ENCODE measurements around the gene CEACAM20.
"Not testable (repeated sequence)": the region's sequence is repeated elsewhere in the genome, so short reads cannot be mapped to it uniquely, and the experiment has no call there.

The CEACAM20 gene

DNA sequence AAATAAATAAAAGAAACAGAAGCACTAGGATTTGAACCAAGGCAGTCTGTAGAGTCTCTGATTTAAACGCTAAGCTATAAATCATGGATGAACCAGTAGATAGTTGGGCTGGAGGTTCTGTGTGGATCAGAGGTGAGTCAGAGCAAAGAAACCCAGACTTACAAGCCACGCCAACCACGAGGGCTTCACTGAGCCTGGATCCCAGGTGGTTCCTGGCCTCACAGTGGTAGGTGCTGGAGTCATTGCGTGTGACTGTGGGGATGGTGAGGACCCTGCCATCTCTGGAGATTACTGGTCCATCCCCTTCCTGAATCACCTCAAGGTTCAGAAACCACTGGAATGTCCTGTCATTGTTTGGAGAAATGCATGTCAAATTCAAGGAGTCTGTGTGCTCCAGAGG, 19.3 kb upstream of the CEACAM20 start:
- no peak for DNase-seq

DNA sequence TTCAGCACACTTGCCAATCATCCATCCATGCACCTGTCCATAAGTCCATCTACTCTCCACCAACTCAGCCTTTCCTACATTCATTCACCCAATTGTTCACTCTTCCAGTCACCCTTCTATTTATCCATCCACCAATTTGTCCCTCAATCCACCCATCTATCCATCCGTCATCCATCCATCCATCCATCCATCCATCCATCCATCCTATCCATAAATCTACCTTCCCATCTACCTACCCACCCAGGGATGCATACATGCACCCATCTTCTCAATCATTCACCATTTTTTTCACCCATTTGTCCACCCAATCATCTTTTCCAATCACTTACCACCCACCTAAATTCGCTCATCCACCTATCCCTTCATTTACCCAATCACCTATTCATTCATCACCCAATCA, 14.6 kb upstream of the CEACAM20 start:
- DNase-seq, result no peak

DNA sequence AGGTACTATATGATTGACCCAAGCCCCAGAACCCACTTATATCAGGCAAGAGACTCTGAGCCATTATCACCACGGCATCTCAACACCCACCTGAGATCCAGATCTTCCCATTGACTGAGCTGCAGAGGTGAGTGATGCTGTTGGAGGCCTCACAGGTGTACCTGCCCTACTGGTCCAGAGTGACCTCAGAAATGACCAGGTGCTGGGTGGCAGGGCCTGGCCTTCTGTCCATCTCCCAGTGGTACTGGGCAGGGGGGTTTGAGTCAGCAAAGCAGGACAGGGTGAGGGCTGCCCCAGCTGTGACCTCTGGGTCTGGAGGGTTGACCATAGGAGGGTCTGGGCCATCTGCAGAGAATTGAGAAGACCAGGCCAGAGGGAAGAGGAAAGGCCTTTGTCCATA, 13.2 kb upstream of the CEACAM20 start:
- no peak for DNase-seq

DNA sequence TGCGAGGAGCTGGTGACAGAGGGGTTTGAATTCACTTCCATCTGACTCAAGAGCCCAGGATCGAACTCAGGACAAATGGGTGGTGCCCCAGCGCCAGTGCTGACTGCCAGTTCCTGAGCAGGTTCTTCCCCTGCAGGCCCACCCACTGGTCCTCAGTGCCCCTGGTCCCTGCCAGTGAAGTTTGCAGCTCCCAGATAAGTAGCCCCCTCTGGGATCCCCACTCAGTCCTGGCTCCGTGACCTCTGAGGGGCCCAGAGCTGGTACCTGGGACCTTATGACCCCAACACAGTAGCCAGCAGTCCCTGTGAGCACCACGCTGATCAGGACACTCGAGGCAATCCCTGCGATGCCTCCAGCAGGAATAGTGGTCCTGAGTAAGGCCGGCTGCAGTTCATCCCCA, 11.3 kb upstream of the CEACAM20 start:
- DNase-seq, result no peak

DNA sequence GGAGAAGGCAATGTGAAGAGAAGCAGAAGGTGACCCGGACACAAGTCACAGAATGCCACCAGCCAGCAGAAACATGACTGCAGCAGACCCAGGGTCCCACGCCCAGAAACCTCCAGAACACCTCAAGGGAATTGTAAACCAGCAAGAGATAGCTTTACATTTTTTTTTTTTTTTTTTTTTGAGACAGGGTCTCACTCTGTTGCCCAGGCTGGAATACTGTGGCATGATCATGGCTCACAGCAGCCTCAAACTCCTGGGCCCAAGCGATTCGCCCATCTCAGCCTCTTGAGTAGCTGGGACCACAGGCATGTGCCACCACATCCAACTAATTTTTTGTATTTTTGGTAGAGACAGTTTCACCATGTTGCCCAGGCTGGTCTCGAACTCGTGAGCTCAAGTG, 10.5 kb upstream of the CEACAM20 start:
- no peak for DNase-seq

DNA sequence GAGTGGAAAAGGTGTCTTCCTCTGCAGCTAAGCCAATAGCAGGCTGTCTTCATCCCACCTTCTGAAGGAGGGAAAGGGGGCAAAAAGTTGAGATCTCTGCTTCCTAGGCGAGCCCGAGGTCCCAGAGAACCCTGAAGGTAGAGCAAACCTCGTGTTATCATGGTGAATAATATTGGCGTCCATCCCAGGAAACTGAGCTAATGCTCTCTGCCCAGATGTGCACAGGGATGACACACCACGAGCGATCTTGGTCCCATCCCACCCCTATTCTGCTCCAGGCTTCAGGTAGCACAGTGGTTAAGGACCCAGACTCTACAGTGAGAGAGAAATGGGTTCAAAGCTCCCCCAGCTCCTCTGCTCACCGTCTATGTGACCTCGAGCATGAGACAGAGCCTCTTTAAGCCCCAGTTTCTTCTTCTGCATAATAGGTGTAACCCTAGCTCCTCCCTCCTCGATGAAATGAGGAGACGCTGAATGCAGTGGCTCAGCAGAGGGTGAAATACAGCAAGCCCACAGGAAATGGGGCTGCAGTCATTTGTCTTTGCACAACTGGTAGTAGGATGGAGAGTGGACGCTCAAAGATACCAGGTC, 9.9 kb upstream of the CEACAM20 start:
- DNase-seq, result no peak

DNA sequence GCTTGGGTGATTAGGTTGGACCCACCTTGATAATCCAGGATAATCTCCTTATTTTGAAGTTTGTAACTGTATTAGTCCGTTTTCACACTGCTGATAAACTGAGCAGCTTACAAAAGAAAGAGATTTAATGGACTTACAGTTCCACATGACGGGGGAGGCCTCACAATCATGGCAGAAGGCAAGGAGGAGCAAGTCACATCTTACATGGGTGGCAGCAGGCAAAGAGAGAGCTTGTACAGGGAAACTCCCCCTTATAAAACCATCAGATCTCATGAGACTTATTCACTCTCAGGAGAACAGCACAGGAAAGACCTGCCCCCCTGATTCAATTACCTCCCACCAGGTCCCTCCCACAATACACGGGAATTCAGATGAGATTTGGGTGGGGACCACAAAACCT, 5.9 kb upstream of the CEACAM20 start:
- not testable (repeated sequence) for DNase-seq

DNA sequence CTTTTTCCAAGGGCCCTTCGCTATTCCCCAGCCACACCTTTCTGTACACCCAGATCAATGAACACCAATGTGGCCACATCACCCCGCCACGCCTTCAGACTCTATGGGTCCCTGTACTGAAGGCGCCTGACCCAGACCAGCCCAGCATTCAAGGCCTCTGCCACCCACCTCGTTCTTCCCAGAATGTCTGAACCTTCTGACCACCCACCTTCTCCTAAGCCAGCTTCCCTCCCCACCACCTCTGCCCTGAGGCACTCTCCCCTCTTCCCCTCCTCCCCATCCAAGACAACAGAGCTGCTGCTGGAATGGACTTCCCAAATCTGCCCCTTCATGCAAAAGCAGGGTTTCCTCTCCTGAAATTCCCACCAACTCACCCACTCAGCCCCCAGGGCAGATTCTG, 3.3 kb upstream of the CEACAM20 start:
- no peak for DNase-seq

DNA sequence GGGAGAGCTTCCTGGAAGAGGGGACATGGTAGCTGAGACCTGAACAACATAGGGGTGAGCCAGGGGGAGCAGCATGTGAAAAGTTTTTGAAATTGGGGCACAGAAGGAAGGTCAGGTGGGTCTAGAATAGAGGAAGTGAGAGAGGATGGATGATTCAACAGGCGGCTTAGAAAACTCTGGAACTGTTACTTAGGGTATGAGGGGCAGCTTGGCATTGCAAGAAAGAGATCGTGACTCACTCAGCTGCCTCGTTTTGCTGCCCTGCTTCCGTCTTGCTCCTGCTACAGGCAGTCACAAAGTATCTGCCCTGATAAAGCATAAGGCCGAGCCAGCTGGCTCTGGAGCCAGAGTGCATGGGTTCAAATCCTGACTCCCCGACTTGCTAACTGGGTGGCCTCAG, 1.3 kb upstream of the CEACAM20 start:
- DNase-seq, result no peak

DNA sequence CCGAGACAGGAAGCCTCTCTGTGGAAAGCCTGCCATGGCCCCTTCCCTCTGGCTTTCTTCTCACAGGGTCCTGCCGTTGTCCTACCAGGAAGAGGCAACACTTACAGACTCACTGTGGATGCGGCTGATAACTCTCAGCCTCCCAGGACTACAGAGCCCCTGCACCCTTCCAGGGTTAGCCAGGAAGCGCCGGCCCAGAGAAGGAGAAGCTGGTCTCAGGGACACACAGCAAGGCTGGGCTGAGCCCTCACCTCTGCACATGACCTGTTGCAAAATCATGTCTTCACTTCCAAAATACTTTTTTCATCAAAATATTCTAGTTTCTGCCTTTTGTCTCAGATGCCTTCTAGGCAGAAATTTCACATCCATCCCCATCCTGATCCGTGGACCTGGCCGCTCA, 1.9 kb downstream of the CEACAM20 start:
- DNase-seq, result no peak

DNA sequence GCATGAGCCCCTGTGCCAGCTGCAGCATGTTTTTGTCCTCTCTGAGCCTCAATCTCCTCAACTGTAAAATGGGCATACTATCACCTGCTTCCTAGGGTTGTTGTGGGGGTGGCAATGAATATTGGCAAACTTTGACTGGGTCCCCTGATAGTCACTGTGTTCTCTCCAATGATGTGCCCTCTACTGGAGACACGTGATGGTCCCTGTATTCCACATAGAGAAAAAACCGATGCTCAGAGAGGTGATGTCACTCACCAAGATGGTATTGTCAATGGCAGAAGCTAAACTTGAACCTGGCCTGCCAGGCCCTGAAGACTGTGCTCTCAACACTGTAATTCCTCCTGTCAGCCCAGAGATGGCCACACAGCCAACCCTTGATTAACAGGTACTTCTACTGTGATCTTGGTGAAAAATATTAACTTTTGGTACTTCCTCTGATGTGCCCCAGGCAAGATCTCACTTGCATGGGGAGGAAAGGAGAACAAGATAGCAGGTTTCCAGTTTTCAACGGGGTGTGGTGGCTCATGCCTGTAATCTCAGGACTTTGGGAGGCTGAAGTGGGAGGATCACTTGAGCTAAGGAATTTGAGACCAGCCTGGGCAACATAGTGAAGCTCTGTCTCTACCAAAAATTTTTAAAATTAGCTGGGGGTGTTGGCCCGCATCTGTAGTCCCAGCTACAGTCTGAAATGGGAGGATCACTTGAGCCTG, 3.6 kb downstream of the CEACAM20 start:
- DNase-seq, result no peak

DNA sequence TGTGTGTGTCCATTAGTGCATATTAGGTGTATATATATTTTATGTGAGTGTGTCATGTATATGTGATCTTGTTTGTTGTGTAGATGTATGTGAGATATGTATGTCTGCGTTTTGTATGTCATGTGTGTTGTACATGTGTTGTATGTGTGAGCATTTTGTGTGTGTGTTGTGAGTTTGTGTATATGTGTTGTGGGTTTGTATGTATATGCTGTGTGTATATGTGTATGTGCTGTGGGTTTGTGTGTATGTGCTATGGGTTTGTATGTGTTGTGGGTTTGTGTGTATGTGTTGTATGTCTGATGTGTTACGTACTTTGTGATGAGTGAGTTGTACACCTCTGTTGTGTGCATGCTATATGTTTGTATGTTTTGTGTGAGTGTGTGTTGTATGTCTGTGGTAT, 8.1 kb downstream of the CEACAM20 start:
- no peak for DNase-seq

DNA sequence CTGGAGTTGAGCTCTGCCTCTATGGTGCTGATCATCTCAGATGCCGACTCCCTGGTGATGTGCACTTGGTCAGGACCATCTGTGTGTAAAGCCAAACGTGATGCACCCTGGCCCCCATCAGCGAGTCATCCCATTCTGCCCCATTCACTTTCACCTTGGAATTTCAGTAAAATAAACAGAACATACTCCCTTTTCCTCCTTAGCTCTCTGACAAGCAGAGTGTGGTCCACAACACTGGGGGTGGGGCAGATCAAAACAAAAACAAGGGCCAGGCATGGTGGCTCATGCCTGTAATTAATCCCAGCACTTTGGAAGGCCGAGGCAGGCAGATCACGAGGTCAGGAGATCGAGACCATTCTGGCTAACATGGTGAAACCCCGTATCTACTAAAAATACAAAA, 12.3 kb downstream of the CEACAM20 start:
- no peak for DNase-seq

DNA sequence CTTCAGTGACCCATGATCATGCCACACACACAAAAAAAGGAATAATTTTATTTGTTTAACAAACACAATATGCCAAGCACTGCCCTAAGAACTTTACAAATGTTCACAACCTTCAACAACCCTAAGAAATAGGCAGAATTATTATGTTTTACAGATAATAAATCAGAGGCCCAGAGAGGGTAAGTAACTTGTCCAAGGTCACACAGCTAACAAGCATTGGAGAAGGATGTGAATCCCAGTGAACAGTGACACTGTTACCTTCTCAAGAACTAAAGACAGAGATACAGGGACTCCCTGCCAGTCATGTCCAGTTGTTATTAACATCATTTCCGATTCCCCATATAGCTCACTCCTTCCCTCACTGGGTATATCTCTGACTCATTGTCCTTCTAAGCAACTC, 13.6 kb downstream of the CEACAM20 start:
- DNase-seq, result no peak

DNA sequence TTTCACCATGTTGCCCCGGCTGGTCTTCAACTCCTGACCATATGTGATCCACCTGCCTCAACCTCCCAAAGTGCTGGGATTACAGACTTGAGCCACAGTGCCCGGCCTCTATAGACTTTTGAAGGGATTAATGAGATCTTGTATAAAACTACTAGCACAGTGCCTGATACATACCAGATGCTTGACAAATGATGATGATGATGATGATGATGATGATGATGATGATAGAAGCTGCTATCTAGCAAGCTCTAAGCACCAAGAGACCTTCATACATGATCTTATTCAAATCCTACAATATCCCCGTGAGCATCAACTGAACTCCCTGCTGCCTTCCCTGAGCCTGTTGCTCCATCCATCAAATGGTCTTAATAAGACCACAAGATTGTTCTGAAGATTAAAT, 14.4 kb downstream of the CEACAM20 start:
- DNase-seq, result no peak

DNA sequence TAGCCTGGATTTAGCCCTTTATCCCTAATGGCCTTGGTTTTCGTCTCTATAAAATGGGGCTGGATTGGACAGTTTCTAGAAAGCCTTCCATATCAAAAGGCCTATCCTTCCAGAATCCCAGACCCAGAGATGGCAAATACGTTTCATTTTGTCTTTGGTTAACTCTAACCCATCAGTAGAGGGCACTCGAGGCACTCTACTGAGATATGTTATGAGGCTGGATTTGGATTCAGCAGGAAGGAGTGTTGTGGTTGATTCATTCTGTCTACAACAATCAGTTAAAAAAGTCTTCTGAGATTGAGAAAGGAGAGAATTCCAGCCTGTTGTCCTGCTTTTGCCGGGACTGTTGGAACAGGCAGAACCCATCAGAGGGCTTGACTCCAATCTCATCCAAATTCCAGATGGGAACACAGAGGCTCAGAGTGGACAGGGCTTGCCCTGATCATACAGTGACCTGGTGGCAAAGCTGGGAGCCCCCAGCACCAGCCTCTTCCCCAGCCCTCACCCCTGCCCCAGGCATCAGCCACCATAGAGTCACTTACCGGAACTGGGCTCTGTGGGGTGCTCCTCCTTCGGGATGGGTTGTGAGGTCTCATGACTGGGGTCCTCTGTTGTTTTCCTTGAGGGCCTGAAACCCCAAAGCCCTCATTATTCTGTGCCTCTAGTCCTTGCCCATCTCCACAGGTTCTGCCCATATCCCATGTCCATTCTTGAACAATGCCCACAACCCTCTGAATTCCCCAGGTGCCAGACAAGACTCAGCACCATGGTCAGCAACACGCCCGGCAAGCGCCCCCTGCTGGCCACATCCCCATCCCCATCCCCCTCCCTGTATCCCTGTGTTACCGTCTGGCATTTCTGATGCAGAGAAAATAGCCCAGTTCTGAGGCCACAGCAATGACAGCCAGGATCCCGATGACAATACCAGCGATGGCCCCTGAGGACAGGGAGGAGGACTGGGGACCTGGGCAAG, 16.9 kb downstream of the CEACAM20 start:
- no peak for DNase-seq

DNA sequence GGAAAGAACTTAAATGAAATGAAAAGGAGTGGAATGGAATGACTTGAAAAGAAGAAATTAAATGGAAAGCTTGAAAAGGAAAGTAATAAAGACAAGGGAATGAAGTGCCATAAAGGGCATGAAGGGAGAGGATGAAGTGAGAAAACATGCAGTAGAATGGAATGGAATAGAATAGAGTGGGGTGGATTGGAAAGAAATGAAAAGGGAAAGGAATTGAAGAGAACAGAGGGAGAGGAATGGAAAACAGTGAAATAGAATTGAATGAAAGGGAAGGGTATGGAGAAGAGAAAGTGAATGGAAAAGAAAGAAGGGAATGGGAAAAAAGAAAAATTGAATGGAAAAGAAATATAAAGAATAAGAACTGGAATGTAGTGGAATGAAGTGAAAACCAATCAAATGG, 20.0 kb downstream of the CEACAM20 start:
- no peak for DNase-seq

DNA sequence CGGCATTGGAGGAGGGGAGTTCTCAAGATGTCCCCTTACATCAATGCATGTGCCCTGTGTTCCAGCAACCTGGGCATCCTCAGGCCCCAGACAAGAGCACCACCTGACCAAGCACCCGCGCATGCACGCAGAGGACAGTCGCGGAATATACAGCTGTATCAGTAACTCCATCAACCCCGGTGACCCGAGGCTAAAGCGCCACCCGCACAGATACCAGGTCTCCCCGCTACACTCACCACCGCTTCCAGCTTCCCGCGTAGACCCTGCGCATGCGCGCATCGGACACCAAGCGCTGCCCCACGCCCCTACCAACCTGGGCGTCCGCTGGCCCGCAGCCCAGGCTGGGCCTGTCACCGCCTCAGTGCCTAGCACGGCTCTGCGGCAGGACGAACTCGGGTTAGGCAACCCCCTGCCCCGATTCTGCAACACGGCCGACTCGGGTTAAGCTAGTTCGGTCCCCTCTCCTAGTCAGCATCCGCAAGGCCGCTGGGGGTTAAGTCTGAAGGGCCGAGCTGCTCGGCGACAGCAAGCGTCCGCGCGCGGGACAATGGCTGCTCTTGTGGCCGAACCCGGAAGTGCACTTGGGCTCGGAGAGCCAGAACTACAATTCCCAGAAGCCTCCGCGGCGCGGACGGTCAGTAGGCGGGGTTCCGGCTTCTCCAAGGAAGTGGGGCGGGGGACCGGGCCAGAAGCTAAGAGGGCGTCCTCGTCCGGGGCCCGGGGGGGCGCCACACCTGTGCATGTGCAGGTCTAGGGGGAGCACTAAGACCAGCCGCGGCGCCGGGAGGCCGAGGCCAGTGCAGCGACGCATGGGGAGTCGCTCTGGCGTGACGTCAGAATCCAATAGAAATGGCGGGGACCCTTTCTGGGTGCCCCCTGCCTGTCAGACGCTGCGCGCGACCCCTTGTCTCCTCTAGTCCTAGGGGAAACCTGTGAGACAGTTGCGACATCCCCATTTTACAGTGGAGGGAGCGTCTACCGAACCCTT, 29.2 kb downstream of the CEACAM20 start, which contains the start of gene ZNF180:
Gene ZNF180, minus strand, starts transcription at position 561 of the 988 bp plus-strand sequence. CDS start 3,188 bp downstream, outside the sequence.
- DNase-seq, result peak; percentile 93 to 96

DNA sequence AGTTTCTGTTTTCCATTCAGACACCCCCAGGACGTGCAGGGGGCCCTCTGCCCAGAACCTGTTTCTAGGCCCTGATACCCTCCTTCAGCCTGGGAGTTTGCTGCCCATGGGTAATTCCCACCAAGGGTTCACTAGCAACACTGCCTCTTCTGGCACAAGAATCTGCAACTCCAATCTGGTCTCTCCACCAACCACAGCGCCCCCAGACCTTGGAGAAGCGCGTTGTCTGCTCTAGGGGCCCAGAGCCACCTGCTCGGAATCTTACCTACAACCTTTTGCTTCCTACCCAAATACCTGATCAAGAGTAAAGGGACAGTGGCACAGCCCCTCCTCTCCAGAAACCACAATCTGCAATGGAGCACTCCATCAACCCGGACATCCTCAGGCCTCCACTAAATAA, 29.9 kb downstream of the CEACAM20 start:
- DNase-seq, result no peak

DNA sequence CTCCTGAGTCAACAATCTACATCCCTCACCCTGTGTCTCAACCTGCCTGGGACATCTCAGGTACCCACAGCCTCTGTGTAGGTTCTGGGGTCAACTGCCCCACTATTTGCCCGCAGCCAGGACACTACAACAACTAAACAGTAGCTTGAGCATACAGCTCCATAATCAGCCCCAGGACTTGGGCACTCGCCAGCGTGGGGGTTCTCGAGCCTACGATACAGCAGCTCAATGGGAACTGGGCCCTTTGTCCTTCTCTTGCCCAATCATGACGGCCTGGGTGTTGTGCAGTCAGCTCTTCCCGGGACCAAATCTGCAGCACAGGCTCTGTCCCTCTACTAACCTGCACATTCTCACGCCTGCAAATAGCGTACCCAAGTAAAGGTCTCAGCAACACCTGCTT, 30.5 kb downstream of the CEACAM20 start:
- DNase-seq, result no peak

DNA sequence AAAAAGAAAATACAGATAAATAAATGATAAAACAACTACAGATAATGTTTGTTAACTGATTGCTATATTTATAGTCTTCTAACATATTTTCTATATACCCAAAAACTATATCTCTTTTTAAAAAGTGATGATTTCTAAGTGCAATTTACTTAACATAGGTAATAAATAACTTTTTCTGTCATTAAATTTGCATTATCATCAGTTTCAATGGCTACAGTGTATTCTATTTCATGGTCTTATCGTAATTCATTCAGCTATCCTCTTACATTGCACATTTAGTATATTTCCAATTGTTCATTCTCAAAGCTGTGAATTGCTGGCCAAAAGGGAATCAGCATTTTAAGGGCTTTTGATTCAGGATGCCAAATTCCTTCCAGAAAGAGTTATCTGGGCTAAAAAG, 32.8 kb downstream of the CEACAM20 start:
- no peak for DNase-seq

Measured in activated CD4-positive, alpha-beta T cell treated with anti-CD3 and anti-CD28 coated beads for 4 hours (primary cell).